ENCODE measurements around the gene IER2. TPM values are rescaled to one million over a fixed set of nuclear protein-coding genes. Genes with fewer than 3 reads are reported as not detected.

The IER2 gene
- total and polyA plus RNA-seq, 9 of the 15 experiments (the other 6 are each of a cell fraction or from before 2014, with no cell fraction given): 4.5 to 205 (median 23.7) TPM

- TF ChIP-seq FOXO4 (CRISPR knock-in tag; IDR thresholded peaks at IDR 0.05) (no peak), DMBX1 (CRISPR knock-in tag; IDR thresholded peaks at IDR 0.05; ENCODE audit: borderline replicate concordance) (no peak), ARID3B (CRISPR knock-in tag; IDR thresholded peaks at IDR 0.05; ENCODE audit: borderline replicate concordance) (no peak), RNF2 (IDR thresholded peaks at IDR 0.05) (peak; percentile 71; the same call in 1 of the 2 replicates), ZNF239 (CRISPR knock-in tag; IDR thresholded peaks at IDR 0.05) (no peak), ZBTB12 (CRISPR knock-in tag; IDR thresholded peaks at IDR 0.05) (no peak), BRD9 (IDR thresholded peaks at IDR 0.05; ENCODE audit: low read depth, partially characterized antibody) (peak; percentile 93), PREB (CRISPR knock-in tag; IDR thresholded peaks at IDR 0.05) (no peak), RBM34 (IDR thresholded peaks at IDR 0.05; ENCODE audit: borderline replicate concordance, insufficient read depth, low read length) (no peak), FOXK2 (conservative IDR thresholded peaks at IDR 0.05 in 1 of 2, IDR thresholded peaks at IDR 0.05 in 1 of 2; ENCODE audit: low read depth in 2 of 2) (peak; percentile 60 to 74), HDGF (IDR thresholded peaks at IDR 0.05) (no peak), SIX5 (IDR thresholded peaks at IDR 0.05; ENCODE audit: borderline replicate concordance in 1 of 2, insufficient read depth in 1 of 2, low read depth in 1 of 2, low read length in 2 of 2) (peak; percentile 61 to 76), NR2F6 (CRISPR knock-in tag; IDR thresholded peaks at IDR 0.05) (no peak), POLR2AphosphoS5 (IDR thresholded peaks at IDR 0.05; ENCODE audit: control insufficient read depth, insufficient read depth, low read depth, low read length) (peak; percentile 67; the same call in 1 of the 2 replicates), SMARCA5 (IDR thresholded peaks at IDR 0.05) (0 out of 2 replicates have a peak, but pooled peaks have one; percentile 19), TCF7L2 (IDR thresholded peaks at IDR 0.05; ENCODE audit: low read depth, low read length) (no peak), CSDE1 (IDR thresholded peaks at IDR 0.05) (no peak), POLR2A (conservative IDR thresholded peaks at IDR 0.05) (peak; percentile 76)
- TF ChIP-seq, protein P1, sequence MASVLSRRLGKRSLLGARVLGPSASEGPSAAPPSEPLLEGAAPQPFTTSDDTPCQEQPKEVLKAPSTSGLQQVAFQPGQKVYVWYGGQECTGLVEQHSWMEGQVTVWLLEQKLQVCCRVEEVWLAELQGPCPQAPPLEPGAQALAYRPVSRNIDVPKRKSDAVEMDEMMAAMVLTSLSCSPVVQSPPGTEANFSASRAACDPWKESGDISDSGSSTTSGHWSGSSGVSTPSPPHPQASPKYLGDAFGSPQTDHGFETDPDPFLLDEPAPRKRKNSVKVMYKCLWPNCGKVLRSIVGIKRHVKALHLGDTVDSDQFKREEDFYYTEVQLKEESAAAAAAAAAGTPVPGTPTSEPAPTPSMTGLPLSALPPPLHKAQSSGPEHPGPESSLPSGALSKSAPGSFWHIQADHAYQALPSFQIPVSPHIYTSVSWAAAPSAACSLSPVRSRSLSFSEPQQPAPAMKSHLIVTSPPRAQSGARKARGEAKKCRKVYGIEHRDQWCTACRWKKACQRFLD (CRISPR knock-in tag; IDR thresholded peaks at IDR 0.05): no peak; the same call in 1 of the 2 replicates
- TF ChIP-seq, protein P2, sequence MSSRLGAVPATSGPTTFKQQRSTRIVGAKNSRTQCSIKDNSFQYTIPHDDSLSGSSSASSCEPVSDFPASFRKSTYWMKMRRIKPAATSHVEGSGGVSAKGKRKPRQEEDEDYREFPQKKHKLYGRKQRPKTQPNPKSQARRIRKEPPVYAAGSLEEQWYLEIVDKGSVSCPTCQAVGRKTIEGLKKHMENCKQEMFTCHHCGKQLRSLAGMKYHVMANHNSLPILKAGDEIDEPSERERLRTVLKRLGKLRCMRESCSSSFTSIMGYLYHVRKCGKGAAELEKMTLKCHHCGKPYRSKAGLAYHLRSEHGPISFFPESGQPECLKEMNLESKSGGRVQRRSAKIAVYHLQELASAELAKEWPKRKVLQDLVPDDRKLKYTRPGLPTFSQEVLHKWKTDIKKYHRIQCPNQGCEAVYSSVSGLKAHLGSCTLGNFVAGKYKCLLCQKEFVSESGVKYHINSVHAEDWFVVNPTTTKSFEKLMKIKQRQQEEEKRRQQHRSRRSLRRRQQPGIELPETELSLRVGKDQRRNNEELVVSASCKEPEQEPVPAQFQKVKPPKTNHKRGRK (tag; IDR thresholded peaks at IDR 0.05): no peak
Observed at GRCh38 chr19:13150187-13150930, at the start of gene IER2, which contains the start of gene STX10 (continued).
